Stimulated activated CD4-positive, alpha-beta T cell treated with anti-CD3 and anti-CD28 coated beads, Interleukin-2, amount 100 ng/mL, for 4 hours (primary cell): Measurements from ENCODE around the gene PARD6G.
"Not testable (repeated sequence)": the region's sequence is repeated elsewhere in the genome, so short reads cannot be mapped to it uniquely, and the experiment has no call there.

ENCODE experiments used
- DNase-seq: peaks from one replicate; pipeline ENCODE4 v3.0.0-alpha.2; 2020; ENCODE audit warnings: low read depth

PARD6G gene

DNA sequence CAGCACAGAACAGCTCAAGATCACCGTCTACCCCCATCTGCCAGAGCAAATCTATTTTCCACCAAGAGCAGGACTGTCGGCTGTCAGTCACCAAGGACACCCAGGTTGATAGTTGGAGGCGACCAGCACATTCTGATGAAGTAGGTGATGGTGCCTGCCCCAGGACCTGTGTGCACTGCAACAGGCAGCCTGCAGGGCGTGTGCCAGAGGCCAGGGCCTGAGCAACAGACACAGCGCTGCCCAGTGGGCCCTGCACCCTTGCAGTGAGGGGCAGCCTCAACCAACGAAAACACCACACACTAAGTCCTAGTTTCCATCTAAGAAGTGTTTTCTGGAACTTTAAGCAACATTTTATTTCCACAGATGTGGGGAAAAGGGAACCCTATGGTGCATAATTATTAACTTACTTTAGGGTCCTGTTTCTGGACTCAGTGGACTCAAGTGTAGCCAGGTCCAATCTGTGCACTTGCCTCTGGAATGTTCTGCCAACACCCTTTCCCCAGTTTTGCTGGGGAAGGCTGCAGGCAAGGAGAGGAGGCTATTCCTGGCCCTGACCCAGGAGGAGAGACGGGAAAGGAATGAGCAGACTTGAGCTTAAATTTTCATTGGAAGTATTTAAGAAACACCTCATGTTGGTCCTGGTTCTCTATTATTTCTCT is 76.8 kb downstream of the PARD6G start:
- DNase-seq, result no peak

- no peak for DNase-seq
Observed at GRCh38 chr18:80169607-80170006, 77.7 kb downstream of the PARD6G start.

DNA sequence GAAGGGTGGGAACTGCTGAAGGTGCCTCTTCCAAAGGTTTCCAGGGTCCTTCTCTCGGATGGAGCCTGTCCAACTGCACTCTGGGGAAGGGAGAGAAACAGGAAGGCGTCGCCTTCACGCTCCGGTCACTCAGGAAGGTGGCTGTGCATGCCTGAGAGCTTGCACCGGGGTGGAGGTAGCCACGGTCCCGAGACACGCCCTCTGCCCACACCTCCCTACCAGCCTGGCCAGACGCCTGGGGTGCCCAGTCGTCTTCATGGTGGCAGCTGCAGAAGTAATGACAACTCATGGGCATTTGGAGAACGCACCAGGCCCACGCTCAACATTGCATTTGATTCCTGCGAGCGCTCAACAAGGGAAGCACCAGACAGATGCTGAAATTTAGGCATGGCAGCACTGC is 78.3 kb downstream of the PARD6G start:
- DNase-seq, result no peak

GRCh38 chr18:80168346-80168745 is 79.0 kb downstream of the PARD6G start:
- DNase-seq, result no peak

DNA sequence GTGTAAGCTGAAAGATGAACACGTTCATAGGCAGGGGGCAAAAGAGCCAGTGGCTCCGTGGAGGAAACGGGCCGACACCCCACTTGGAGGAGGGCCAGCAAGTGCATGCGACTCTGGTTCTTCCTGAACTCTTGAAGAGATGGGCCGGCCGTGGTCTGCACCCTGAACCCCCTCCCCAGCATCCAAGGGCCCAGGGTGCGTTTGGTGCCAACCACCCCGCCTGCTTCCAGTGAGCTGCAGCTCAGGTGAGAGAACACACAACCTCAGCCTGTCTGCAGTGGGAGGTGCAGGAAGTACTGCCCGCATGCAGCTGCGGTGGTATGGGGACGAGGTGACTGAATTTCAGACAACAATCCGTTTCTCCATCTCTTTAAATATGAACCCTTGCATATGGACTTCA is 79.4 kb downstream of the PARD6G start:
- DNase-seq, result no peak

DNA sequence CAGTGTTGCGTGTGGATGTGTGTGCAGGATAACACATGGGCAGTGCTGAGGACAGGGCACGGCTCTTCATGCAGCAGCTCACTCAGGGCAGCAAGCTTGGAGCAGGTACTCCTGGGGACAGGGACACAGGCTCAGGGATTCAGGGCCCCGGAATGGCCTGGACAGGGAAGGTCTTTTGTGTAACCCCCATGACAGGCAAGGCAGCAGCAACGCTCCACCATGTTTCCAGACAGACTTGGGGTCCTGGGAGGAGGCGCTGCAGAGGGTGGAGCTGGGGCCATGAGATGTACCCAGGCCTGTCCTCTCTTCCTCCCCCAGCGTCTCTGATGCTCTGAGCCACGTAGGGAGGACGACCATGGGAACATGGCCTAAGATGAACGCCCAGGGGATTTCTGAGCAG is 80.0 kb downstream of the PARD6G start:
- DNase-seq, result no peak

- DNase-seq, result no peak
Observed at GRCh38 chr18:80166725-80167124, 80.6 kb downstream of the PARD6G start.

DNA sequence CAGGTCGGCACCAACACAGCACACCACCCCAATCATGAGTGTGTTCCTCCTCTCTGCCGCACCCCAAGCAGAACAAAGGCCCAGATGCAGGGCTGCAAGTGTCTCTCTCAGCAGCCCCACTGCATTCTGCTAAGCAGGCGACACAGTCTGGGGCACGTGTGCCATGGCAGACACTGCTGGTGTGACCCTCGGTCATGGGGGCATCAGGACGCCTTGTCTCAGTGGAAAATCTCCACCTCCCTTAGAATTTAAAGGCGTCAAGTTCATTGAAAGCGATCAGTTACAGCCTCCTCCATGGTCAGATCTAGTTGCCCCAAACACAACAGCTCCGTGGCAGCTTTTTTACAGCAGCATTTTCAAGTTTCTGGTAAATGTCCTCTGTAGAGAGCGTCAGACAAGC is 81.1 kb downstream of the PARD6G start:
- no peak for DNase-seq

DNA sequence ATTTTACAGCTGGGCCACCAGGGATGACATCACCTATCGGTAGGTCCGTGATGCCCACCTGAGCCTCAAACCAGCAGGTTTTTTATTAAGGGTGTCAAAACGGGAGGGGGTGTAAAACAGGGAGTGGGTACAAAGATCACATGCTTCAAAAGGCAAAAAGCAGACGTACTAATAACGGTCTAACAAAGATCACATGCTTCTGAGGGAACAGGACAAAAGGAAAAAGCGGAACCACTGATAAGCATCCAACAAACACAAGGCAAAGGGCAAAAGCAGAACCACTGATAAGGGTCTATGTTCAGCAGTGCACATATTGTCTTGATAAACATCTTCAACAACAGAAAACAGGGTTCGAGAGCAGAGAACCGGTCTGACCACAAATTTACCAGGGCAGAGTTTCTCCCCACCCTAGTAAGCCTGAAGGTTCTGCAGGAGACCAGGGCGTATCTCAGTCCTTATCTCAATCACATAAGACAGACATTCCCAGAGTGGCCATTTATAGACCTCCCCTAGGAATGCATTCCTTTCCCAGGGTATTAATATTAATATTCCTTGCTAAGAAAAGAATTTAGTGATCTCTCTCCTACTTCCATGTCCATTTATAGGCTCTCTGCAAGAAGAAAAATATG is 82.5 kb downstream of the PARD6G start:
- not testable (repeated sequence) for DNase-seq

- DNase-seq, result no peak
Observed at GRCh38 chr18:80163183-80163582, 84.1 kb downstream of the PARD6G start.

GRCh38 chr18:80161781-80162417 is 85.4 kb downstream of the PARD6G start:
- DNase-seq, result no peak

DNA sequence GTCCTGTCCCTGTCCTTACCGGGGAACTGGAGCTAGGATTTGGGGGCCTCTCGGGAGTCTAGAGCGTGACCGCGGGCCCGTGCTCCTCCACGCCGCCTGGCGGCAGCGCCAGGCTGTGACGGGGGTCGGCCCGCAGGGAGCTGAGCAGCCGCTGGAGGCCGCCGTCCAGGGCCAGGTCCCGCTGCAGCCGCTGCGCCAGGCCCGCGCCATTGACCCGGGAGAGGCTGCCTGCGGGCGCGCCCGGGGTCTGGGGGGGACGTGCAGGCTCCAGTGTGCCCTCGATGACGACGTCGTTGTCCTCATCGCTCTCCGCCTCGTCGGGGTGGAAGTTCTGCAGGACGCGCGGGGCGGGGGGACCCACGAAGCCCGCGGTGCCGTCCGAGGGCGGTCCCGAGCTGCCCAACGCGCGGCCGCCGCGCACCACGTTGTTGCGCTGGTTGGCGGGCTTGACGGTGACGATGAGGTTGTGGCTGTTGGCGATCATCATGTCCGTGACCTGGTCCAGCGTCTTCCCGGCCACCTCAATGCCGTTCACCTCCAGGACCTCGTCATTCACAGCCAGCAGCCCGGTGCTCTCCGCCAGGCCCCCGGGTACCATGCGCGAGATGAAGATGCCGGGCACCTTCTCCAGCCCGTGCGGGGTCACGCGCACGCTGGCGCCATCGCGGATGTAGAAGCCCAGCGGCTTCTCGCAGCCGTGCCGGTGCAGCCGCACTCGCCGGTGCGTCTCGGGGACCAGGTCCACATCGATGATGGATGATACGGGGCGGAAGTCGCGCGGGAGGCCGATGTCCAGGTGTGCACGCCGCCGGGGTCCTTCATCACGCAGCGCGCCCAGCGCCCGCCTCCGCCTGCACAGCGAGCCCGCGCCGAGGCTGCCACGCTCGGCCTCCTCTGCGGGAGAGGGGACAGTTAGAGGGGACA is 87.3 kb downstream of the PARD6G start:
- no peak for DNase-seq

- DNase-seq, result no peak
Observed at GRCh38 chr18:80158365-80158764, 88.9 kb downstream of the PARD6G start.

DNA sequence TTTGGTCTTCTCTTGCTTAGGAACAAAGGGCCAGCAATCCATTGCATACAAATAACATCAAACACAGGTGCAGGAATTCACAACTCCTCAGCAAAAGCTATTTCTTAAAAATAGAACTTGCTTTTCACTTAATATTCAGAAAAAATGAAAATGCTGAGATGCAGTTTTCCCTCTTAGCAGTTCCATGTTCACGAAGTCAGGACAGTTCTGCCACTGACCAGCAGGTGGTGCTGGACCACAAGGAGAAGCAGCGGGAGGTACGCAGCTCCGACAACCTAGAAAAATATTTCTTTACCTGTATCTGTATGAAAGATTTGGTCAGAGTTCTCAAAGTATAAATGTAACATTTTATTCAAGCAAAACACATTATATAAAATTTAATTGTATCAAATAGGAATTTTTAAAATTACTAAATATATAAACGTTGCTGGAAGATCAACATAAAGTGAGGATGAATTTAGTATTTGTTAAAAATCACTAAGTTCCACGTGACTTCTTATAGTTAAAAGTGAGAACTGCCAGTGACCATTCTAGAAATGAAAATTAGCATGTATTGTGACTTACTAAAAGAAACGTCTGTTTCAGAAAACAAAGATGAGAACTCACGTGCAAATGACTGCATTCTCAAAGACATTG is 89.5 kb downstream of the PARD6G start:
- peak; percentile 53 for DNase-seq

- DNase-seq, result no peak
Observed at GRCh38 chr18:80154293-80154692, 93.0 kb downstream of the PARD6G start.

- no peak for DNase-seq
Observed at GRCh38 chr18:80149667-80150066, 97.6 kb downstream of the PARD6G start.

GRCh38 chr18:80148326-80149199 is 98.8 kb downstream of the PARD6G start:
- DNase-seq, result no peak

DNA sequence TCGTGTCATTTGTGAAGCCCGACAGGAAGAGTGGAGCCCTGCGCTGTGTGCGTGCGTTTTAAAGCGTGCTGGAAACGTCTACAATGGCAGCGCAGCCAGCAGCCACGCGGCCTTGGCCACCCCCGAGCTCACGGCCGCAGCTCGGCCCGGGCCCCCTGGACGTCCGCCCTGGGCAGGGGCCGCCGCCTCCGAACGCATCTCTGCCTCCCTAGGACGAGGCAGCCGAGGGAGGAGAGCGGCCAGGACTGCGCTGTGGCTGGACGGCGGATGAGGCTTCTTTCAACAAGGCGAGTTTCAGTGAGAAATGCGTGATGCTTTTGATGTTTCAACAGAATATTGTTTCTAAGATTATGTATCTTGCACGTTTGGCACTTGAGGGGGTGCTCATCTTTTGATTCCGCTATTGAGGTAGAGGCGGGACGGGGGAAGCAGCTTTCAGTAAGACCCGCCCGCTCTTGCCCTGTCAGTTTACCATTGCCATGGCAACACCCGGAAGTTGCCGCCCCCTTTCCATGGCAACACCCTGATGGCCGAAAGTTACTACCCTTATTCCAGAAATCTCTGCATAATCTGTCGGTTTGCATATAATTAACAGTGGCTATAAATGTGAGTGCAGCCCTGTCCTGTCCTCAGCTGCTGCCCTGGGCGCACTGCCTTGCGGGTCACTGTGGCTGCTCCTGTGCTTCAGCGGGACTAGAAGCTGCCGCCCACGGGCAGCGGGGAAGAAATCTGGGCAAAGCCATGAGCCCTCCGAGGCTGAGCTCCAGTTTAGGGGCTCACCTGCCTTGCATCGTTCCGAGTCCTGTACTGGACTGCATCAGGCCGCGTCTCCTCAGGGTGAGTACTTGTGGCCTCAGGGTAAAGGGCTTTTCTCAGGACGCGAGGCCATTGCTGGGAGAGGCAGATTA is 99.6 kb downstream of the PARD6G start:
- DNase-seq, result peak; percentile 61

DNA sequence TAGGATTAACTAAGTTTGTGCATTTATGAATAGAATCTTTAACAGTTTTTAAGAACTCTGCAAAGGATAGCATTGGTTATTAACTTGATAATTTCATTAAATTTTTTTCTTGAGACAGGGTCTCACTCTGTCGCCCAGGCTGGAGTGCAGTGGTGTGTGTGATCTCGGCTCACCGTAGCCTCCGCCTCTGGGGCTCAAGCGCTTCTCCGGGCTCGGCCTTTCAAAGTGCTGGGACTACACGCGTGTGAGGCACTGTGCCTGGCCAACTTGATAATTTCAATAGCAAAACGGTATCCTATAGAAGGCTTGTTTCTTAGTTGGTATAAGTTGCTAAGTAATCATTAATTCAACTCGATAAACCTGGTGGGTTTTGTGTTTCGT is 100.3 kb downstream of the PARD6G start:
- no peak for DNase-seq

DNA sequence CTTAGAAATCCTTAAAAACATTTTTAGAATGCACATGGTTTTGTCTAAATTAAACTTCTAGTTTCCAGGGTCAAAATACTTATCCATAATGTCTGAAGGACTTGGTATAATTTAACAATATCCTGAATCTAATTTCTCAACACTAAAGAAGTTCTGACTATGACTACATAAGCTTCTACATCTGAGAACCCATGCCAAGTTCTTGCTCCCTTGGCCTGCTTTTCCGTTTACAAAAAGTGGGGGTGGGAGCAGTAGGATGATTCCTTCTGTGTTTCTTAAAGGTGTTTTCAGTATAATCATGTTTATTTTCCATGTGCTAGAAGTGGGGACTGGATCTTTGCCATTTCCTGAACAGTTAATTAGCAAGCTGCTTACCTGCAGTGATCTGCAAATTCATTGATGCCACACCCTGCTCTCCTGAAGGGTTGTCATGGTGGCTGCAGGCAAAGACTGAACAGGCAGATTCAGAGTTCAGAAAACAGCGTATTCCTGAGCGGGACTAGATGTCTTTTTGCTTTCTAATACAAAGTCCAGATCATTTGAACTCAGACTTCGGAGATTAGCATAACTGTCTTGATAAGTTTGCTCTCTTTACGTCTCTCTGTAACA is 102.0 kb downstream of the PARD6G start:
- no peak for DNase-seq
